ENCODE data around the gene DCC.

DCC gene

GRCh38 chr18:53268455-53268854, 928.5 kb downstream of the DCC start:
- no peak for DNase-seq

GRCh38 chr18:53281406-53281805, 941.4 kb downstream of the DCC start:
- no peak for DNase-seq

GRCh38 chr18:53283708-53284107, 943.7 kb downstream of the DCC start:
- DNase-seq, result no peak

GRCh38 chr18:53305461-53305860, 965.5 kb downstream of the DCC start:
- DNase-seq, result no peak

- no peak for DNase-seq
Measured at GRCh38 chr18:53319628-53320027, 979.6 kb downstream of the DCC start.

DNA sequence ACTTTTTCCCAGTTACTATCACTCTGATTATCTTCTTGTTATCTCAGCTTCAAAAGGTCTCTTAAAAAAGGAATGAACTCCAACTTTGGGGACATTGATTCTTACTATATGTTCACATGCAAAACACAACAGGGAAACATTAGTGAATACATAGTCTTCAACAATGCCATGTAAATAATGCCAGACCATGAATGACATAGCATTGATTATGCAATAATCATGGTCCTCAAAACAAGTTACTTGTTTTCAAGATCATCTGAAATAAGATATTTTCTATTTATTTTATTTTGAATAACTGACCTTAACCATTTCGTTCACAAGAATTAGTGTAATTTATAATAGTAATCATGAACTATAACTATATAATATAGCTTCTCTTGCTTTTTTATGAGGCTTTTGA, 982.2 kb downstream of the DCC start:
- DNase-seq, result no peak

DNA sequence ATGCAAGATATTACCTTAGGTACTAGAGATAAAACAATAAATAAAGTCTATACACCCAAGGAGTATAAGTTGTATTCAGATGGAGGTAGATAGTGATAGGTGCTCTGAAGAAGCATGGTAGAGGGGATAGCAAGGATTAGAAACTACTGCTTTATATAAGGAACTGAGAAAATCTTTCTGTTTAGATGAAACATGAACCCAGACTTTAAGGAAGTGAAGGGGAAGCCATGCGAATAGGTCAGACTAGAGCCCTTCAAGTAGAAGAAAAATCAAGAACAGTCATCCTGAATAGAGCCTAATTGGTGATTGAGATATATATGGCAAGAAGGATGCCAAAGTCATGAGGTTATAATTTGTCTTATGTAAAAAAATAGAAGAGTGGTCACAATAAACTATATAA, 984.4 kb downstream of the DCC start:
- DNase-seq, result no peak

DNA sequence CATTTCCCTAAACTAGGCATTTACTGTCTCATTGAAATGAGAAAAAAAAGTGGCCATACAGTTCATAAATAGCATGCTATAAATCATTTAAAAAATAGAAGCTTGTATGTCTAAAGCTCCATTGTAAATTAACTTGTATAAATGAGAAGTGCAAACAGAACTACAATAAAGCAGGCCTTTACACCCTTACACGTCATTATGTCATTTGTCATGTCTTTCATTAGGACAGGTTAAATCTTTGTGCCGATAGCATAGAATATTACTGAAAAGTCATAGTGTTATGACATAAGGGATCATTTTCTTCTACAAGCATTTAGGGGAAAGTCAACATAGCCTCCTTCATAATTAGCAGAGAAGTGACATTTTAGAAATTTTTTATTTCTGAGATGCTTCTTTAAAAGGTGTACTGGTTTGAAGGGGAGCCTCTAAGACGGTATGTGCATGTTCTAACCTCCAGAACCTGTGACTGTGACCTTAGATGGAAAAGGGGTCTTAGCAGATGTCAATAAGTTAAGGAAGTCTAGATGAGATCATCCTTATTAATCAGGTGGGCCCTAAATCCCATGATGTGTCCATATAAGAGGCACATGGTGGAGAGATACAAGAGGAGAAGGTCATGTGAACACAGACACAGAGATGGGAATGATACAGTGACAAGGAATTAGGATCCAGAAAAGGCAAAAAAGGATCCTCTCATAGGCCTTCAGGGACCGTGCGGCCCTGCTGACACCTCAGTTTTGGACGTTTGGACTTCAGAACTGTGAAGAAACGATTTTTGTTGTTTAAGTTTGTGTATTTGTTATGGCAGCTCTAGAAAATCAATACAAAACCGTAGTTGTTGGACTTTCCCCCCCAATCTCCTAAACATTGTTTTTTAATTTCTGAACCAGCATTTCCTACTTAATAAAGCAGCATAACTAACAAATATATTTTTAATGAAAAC, 1020.8 kb downstream of the DCC start:
- no peak for DNase-seq

GRCh38 chr18:53375621-53376020, 1035.6 kb downstream of the DCC start:
- no peak for DNase-seq

- no peak for DNase-seq
Measured at GRCh38 chr18:53380063-53380639, 1040.2 kb downstream of the DCC start.

DNA sequence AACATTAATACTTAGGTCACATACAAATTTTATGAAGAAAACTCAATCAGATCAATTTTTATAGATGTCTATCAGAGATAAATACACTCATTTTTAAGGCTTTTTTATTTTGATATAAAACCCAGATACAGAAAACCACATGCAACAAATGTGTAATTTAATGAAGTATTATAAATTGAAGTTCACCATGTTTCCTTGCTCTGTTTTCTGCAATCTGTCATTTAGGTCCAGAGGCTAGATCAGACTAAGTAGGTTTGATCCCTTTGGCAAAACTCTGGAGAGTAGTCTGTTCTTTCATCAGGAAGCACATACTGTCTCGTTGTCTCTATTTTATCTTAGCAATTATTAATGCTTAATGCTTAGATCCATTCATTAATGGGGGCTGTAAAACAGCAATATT, 1042.9 kb downstream of the DCC start:
- no peak for DNase-seq

DNA sequence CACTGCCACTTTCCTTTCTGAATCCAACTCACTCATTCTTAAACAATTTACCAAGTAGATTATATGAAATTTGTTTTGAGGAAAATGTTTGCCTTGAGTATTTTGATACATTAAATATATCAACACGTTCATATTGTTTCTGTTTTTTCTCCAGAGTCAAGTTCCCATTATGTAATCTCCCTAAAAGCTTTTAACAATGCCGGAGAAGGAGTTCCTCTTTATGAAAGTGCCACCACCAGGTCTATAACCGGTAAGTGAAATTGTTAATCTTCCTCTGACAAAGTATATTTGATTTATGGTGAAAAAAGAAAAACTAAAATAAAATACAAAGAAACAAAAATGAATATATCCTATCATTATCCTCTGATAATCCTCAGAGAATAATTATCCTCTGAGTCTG, 1045.9 kb downstream of the DCC start:
- no peak for DNase-seq

GRCh38 chr18:53387581-53387980, 1047.6 kb downstream of the DCC start:
- no peak for DNase-seq

GRCh38 chr18:53402670-53403069, 1062.7 kb downstream of the DCC start:
- DNase-seq, result no peak

- no peak for DNase-seq
Measured at GRCh38 chr18:53408271-53408670, 1068.3 kb downstream of the DCC start.

DNA sequence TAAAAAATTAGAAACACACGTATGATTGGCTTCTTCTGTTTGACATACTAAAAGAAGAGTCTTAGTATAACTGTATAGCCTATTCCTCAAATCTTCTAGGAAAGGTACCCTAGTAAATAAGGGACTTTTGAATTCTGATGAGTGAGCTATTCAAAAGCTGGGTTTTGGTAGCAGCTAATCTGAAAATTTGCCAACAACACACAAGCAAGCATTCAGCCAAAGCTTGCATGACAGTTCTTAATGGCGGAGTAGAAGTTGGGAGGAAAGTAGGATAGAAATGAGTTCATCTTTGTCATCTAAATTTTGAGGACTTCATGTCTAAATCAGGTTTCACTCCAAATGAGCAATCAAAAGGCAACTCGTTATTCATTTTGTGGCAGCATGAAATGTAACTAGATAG, 1071.5 kb downstream of the DCC start:
- DNase-seq, result no peak

DNA sequence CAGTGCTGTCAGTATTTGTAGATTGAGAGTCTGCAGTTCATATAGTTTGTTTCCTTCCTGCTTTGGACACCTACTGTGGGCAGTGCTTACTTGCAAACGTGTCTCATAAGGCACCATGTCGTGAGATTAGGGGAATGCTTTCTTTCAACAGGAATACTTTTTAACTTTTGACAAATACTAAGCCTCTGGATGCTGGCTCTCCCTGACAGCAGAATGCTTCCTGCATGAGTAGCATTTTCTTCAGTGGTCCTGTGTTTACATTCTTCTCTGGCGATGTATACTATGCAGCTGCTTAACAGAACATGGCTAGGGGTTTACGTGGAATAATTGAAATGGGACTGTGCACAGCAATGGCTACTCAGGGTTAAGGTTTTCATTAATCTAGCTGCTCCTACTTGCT, 1077.0 kb downstream of the DCC start:
- no peak for DNase-seq

DNA sequence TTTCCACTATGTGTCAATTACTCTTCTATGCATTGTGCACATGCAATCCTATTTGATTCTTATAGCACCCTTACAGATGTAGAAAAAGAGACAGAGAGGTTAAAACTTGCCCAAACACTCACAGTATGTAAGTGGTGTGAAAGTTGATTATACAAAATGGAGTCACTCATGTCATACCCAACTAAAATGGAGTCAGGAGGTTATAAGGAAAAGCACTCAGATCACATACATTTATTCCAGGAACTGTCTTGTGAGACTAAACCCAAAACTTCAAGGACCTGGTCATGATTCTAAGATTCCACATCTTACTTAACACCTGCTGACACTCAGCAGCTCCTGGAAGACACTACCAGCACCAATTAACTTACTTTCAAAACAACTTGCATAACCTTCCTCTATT, 1081.9 kb downstream of the DCC start:
- no peak for DNase-seq

GRCh38 chr18:53422896-53423295, 1082.9 kb downstream of the DCC start:
- DNase-seq, result peak; percentile 21

GRCh38 chr18:53426666-53427184, 1086.7 kb downstream of the DCC start:
- no peak for DNase-seq

- DNase-seq, result no peak
Measured at GRCh38 chr18:53441761-53442414, 1101.9 kb downstream of the DCC start.

DNA sequence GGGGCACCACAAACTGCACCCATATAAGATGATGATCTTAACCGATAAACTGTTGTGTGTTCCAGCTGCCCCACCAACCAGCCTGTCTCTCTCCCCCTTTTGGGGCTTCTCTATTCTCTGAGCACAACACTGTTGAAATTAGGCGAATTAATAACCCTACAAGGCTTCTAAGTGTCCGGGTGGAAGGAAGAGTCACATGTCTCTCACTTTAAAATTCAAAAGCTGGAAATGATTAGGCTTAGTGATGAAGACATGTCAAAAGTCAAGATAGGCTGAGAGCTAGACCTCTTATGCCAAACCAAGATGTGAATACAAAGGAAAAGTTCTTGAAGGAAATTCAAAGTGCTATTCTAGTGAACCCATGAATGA, 1102.4 kb downstream of the DCC start:
- no peak for DNase-seq

- no peak for DNase-seq
Measured at GRCh38 chr18:53443336-53443735, 1103.3 kb downstream of the DCC start.

- DNase-seq, result no peak
Measured at GRCh38 chr18:53443831-53444230, 1103.8 kb downstream of the DCC start.
